ENCODE results near the gene NRP2.

- TF ChIP-seq CTCF (IDR thresholded peaks at IDR 0.05) (no peak), POLR2A (IDR thresholded peaks at IDR 0.05) (peak in 1 of 2 donors; percentile 1)
These were observed 1.4 kb downstream of the NRP2 start for GRCh38 chr2:205683502-205684367.
